IPS-20b (cell line): Measurements from ENCODE around the gene BTBD6.
A peak's percentile ranks its signal among the peaks of the same experiment; 100 is the strongest.

Source experiments
- H3K27ac ChIP-seq: one replicate; pipeline ENCODE4 v1.5.1; 2013; ENCODE audit warnings: low read length
- H3K27me3 ChIP-seq: 2 replicates; pipeline ENCODE4 v1.6.1; 2013; ENCODE audit warnings: mild to moderate bottlenecking, low read length, inconsistent platforms; ENCODE audit not compliant: insufficient read depth
- H3K36me3 ChIP-seq: 2 replicates; pipeline ENCODE4 v1.6.1; 2013; ENCODE audit warnings: low read depth, mild to moderate bottlenecking, inconsistent platforms, low read length, moderate library complexity; ENCODE audit not compliant: insufficient read depth
- H3K4me1 ChIP-seq: 2 replicates; pipeline ENCODE4 v1.6.1; 2013; ENCODE audit warnings: mild to moderate bottlenecking, control low read depth, inconsistent platforms, low read length, moderate library complexity; ENCODE audit not compliant: insufficient read depth
- H3K4me3 ChIP-seq: 2 replicates; pipeline ENCODE4 v1.5.1; 2013; ENCODE audit warnings: mild to moderate bottlenecking, low read length, inconsistent platforms
- H3K9ac ChIP-seq: 2 replicates; pipeline ENCODE4 v1.6.1; 2013; ENCODE audit warnings: low read depth, mild to moderate bottlenecking, inconsistent platforms, low read length, moderate library complexity
- H3K9me3 ChIP-seq: 2 replicates; pipeline ENCODE4 v1.6.1; 2013; ENCODE audit warnings: mild to moderate bottlenecking, low read depth, low read length, inconsistent platforms; ENCODE audit not compliant: insufficient read depth

The BTBD6 gene

GRCh38 chr14:105247026-105247425 lies 1.3 kb upstream of the BTBD6 start:
- no peak overlapping the region for H3K4me3 ChIP-seq
- H3K27me3 ChIP-seq: peaks cover 13% of the 10 kb centered on the region; the same call in 1 of the 2 replicates
- H3K9ac ChIP-seq: no peak overlapping the region
- no peak overlapping the region for H3K27ac ChIP-seq
- no peaks in the 10 kb centered on the region for H3K9me3 ChIP-seq
- peaks cover 15% of the 10 kb centered on the region for H3K36me3 ChIP-seq
- no peaks in the 10 kb centered on the region for H3K4me1 ChIP-seq

- no peak overlapping the region for H3K27ac ChIP-seq
- no peaks in the 10 kb centered on the region for H3K9me3 ChIP-seq
- peaks cover 13% of the 10 kb centered on the region; the same call in 1 of the 2 replicates for H3K27me3 ChIP-seq
- H3K4me3 ChIP-seq: peak overlapping the region; percentile 72
- H3K9ac ChIP-seq: peak overlapping the region; percentile 34; the same call in 1 of the 2 replicates
- H3K36me3 ChIP-seq: peaks cover 16% of the 10 kb centered on the region
- H3K4me1 ChIP-seq: no peaks in the 10 kb centered on the region
These were observed 492 bp upstream of the BTBD6 start for GRCh38 chr14:105247715-105248367.

DNA sequence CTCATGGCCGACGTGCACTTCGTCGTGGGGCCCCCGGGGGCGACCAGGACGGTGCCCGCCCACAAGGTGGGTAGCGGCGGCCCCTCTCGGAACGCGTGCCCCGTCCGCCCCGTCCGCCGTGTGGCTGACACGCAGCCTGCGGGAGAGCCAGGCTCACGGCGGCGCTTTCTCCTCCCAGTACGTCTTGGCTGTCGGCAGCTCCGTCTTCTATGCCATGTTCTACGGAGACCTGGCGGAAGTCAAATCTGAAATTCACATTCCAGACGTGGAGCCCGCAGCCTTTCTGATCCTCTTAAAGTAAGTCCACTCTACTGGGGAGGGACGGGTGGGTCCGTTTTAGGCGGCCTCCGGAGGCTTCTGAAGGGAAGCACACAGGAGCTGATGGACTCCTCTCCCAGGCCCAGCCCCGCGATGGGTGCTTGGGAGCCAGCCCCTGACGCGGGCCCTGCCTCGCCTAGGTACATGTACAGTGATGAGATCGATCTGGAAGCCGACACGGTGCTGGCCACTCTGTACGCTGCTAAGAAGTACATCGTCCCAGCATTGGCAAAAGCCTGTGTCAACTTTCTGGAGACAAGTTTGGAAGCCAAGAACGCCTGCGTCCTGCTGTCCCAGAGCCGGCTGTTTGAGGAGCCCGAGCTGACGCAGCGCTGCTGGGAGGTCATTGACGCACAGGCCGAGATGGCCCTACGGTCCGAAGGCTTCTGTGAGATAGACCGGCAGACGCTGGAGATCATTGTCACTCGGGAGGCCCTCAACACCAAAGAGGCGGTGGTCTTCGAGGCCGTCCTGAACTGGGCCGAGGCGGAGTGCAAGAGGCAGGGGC lies 1.1 kb downstream of the BTBD6 start:
- Histone ChIP-seq H3K4me1 (no peaks in the 10 kb centered on the region), H3K9ac (no peak overlapping the region; the same call in 1 of the 2 replicates), H3K27me3 (peaks cover 13% of the 10 kb centered on the region; the same call in 1 of the 2 replicates), H3K36me3 (peaks cover 16% of the 10 kb centered on the region), H3K9me3 (no peaks in the 10 kb centered on the region), H3K27ac (no peak overlapping the region), H3K4me3 (peak overlapping the region; percentile 57; the same call in 1 of the 2 replicates)

GRCh38 chr14:105250008-105250366 lies 1.7 kb downstream of the BTBD6 start:
- no peak overlapping the region for H3K27ac ChIP-seq
- H3K9me3 ChIP-seq: no peaks in the 10 kb centered on the region
- peaks cover 16% of the 10 kb centered on the region for H3K36me3 ChIP-seq
- no peak overlapping the region for H3K9ac ChIP-seq
- H3K4me1 ChIP-seq: no peaks in the 10 kb centered on the region
- no peak overlapping the region for H3K4me3 ChIP-seq
- H3K27me3 ChIP-seq: peaks cover 13% of the 10 kb centered on the region; the same call in 1 of the 2 replicates

GRCh38 chr14:105250986-105251385 lies 2.7 kb downstream of the BTBD6 start:
- Histone ChIP-seq H3K27me3 (peaks cover 13% of the 10 kb centered on the region; the same call in 1 of the 2 replicates), H3K9ac (no peak overlapping the region), H3K9me3 (no peaks in the 10 kb centered on the region), H3K27ac (no peak overlapping the region), H3K4me1 (no peaks in the 10 kb centered on the region), H3K36me3 (peaks cover 16% of the 10 kb centered on the region), H3K4me3 (no peak overlapping the region)

- no peak overlapping the region for H3K9ac ChIP-seq
- no peak overlapping the region for H3K4me3 ChIP-seq
These were observed 3.6 kb downstream of the BTBD6 start for GRCh38 chr14:105251920-105252319.

GRCh38 chr14:105252552-105253328 lies 4.4 kb downstream of the BTBD6 start:
- no peak overlapping the region for H3K27ac ChIP-seq

More at GRCh38 chr14:105251920-105252319, 3.6 kb downstream of the BTBD6 start:
- peaks cover 16% of the 10 kb centered on the region for H3K36me3 ChIP-seq
- H3K27me3 ChIP-seq: peaks cover 13% of the 10 kb centered on the region; the same call in 1 of the 2 replicates
- H3K27ac ChIP-seq: no peak overlapping the region
- no peaks in the 10 kb centered on the region for H3K4me1 ChIP-seq
- no peaks in the 10 kb centered on the region for H3K9me3 ChIP-seq

DNA sequence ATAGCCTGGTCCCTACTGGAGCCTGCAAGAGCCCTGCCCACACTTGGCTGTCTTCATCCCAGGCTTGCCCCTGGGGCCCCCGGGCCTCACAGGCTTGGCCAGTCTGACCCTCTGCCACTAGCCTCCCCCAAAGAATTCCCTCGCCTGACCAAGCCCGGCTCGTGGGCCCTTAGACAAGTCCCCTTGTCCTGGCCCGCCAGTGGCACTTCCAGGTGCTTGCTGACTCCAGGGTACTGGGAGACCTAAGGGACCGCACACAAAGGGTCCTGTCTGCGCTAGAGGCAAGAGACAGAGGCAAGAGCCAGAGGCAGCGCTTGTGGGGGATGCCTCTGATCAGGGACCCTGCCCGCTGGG lies 5.0 kb downstream of the BTBD6 start:
- no peaks in the 10 kb centered on the region for H3K4me1 ChIP-seq
- peaks cover 8% of the 10 kb centered on the region; the same call in 1 of the 2 replicates for H3K27me3 ChIP-seq
- H3K9ac ChIP-seq: no peak overlapping the region
- H3K36me3 ChIP-seq: peaks cover 16% of the 10 kb centered on the region
- H3K27ac ChIP-seq: no peak overlapping the region
- H3K4me3 ChIP-seq: no peak overlapping the region
- H3K9me3 ChIP-seq: no peaks in the 10 kb centered on the region

More at GRCh38 chr14:105252552-105253328, 4.4 kb downstream of the BTBD6 start:
- Histone ChIP-seq H3K4me1 (no peaks in the 10 kb centered on the region), H3K9ac (no peak overlapping the region), H3K9me3 (no peaks in the 10 kb centered on the region), H3K36me3 (peaks cover 16% of the 10 kb centered on the region), H3K27me3 (peaks cover 8% of the 10 kb centered on the region; the same call in 1 of the 2 replicates), H3K4me3 (no peak overlapping the region)

- Histone ChIP-seq H3K4me1 (no peaks in the 10 kb centered on the region), H3K27ac (no peak overlapping the region), H3K9me3 (no peaks in the 10 kb centered on the region), H3K9ac (no peak overlapping the region), H3K36me3 (peaks cover 15% of the 10 kb centered on the region), H3K27me3 (no peaks in the 10 kb centered on the region), H3K4me3 (no peak overlapping the region)
These were observed 6.7 kb downstream of the BTBD6 start for GRCh38 chr14:105255021-105255507.

- Histone ChIP-seq H3K9me3 (no peaks in the 10 kb centered on the region), H3K4me3 (no peak overlapping the region), H3K4me1 (no peaks in the 10 kb centered on the region), H3K27me3 (no peaks in the 10 kb centered on the region), H3K9ac (no peak overlapping the region), H3K27ac (no peak overlapping the region), H3K36me3 (peaks cover 7% of the 10 kb centered on the region; the same call in 1 of the 2 replicates)
These were observed 8.1 kb downstream of the BTBD6 start for GRCh38 chr14:105256292-105256960.

DNA sequence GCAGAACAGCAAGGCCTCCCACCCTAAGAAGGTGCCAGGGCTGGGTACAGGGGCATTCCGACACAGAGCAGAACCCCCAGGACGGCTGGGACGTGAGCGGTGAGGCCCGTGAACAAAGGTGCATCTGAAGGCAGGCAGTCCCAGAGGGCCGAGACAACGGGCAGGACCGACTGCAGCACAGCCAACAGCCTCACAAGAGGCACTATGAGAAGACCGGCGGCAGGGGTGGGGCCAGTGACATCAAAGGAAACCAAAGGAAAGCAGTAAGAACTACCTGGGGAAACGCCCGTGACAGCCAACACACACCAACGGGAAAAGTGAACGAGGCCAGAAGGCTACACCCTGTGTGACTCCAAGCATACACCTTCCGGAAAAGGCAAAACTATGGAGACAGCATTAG lies 9.1 kb downstream of the BTBD6 start:
- Histone ChIP-seq H3K4me3 (no peak overlapping the region), H3K27ac (no peak overlapping the region), H3K9me3 (no peaks in the 10 kb centered on the region), H3K27me3 (no peaks in the 10 kb centered on the region), H3K9ac (no peak overlapping the region), H3K36me3 (no peaks in the 10 kb centered on the region), H3K4me1 (no peaks in the 10 kb centered on the region)
